SH-SY5Y (cell line): ENCODE measurements around the gene SPCS2.

Experiments
- GATA2 ChIP-seq: IDR thresholded peaks from 2 replicates; pipeline ENCODE4 v1.6.1; 2011; ENCODE audit warnings: mild to moderate bottlenecking, low read depth, low read length
- GATA3 ChIP-seq: IDR thresholded peaks from 2 replicates; pipeline ENCODE4 v1.6.1; 2011; ENCODE audit warnings: low read depth, mild to moderate bottlenecking, low read length, moderate library complexity

DNA sequence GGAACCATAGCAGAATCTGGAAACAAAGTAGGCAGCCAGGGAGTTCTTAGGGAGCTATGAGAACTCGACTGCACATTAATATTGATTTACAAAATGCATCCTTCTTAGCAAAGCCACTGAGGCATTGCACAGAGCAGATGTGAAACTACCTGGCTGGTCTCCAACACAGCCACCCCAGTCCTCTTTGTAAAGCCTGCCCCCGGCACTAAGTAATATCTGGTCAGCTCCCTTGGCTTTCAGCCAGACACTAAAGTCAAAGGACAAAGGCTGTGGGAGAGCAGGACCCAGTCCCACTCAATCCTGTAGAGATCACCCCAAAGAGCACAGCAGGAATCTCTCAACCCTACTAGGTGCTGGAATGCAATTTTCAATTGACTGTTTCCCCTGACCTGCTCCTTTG, 13.0 kb upstream of the SPCS2 start:
- TF ChIP-seq GATA3 (no peak), GATA2 (no peak)
